Measurements from ENCODE around the gene RETN. TPM values are rescaled to one million over a fixed set of nuclear protein-coding genes. Genes with fewer than 3 reads are reported as not detected.

The RETN gene
- total RNA-seq, 2 experiments from 2014 or later = not detected

GRCh38 chr19:7697721-7698287 lies 29.0 kb downstream of the RETN start:
- Histone ChIP-seq H3K36me3 (ENCODE audit: insufficient read depth, low read length) (no peaks in the 10 kb centered on the region), H3K79me2 (ENCODE audit: insufficient read depth, low read depth, low read length) (no peaks in the 10 kb centered on the region), H3K4me2 (ENCODE audit: low read length) (no peak overlapping the region), H3K4me3 (ENCODE audit: low read depth, low read length, poor library complexity, severe bottlenecking) (no peak overlapping the region), H3K9me2 (ENCODE audit: insufficient read depth, low read length) (no peaks in the 10 kb centered on the region), H3K4me1 (ENCODE audit: insufficient read depth, low read length, poor library complexity, severe bottlenecking) (peaks cover 52% of the 10 kb centered on the region), H4K20me1 (ENCODE audit: insufficient read depth, low read length) (no peaks in the 10 kb centered on the region), H3K27ac (ENCODE audit: low read depth, low read length, poor library complexity, severe bottlenecking) (no peak overlapping the region), H3K9me3 (ENCODE audit: low read length) (no peaks in the 10 kb centered on the region), H2AFZ (ENCODE audit: low read length) (no peak overlapping the region)
- no TSS peak for BruUV-seq (replicated peaks)
- CTCF ChIA-PET (ENCODE audit: unreplicated experiment) = interaction anchor here (1.0 kb wide), 1 partner anchor 17 kb away, joined by 4 read pairs; the partner anchor contains the start of gene TRAPPC5
- DNase-seq (ENCODE audit: low spot score) = no peak
- TF ChIP-seq EZH2phosphoT487 (IDR thresholded peaks at IDR 0.05; ENCODE audit: borderline replicate concordance, low read depth, low read length) = no peak
- TF ChIP-seq, protein P1, sequence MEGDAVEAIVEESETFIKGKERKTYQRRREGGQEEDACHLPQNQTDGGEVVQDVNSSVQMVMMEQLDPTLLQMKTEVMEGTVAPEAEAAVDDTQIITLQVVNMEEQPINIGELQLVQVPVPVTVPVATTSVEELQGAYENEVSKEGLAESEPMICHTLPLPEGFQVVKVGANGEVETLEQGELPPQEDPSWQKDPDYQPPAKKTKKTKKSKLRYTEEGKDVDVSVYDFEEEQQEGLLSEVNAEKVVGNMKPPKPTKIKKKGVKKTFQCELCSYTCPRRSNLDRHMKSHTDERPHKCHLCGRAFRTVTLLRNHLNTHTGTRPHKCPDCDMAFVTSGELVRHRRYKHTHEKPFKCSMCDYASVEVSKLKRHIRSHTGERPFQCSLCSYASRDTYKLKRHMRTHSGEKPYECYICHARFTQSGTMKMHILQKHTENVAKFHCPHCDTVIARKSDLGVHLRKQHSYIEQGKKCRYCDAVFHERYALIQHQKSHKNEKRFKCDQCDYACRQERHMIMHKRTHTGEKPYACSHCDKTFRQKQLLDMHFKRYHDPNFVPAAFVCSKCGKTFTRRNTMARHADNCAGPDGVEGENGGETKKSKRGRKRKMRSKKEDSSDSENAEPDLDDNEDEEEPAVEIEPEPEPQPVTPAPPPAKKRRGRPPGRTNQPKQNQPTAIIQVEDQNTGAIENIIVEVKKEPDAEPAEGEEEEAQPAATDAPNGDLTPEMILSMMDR (conservative IDR thresholded peaks at IDR 0.05; ENCODE audit: low read length) = no peak
- POLR2A ChIA-PET = no interaction called here
- intact Hi-C loops (cut with micrococcal nuclease; ENCODE audit: unreplicated experiment) = no loop called here

- no peak overlapping the region for H3K4me2 ChIP-seq (ENCODE audit: low read length)
These were observed 29.7 kb downstream of the RETN start for GRCh38 chr19:7698583-7698982.

More at GRCh38 chr19:7698583-7698982, 29.7 kb downstream of the RETN start:
- no peak overlapping the region for H3K4me3 ChIP-seq (ENCODE audit: low read depth, low read length, poor library complexity, severe bottlenecking)
- no peak overlapping the region for H3K27ac ChIP-seq (ENCODE audit: low read depth, low read length, poor library complexity, severe bottlenecking)
- BruUV-seq (replicated peaks) = no TSS peak
- ChIA-PET POLR2A (interaction anchor here (0.7 to 1.1 kb wide), 3 partner anchors 9 to 26 kb away, joined by 3 to 4 read pairs (median 3); partner anchors contain the start of gene TRAPPC5), CTCF (ENCODE audit: unreplicated experiment) (interaction anchor here (1.4 kb wide), 1 partner anchor 18 kb away, joined by 4 read pairs; the partner anchor contains the start of gene TRAPPC5)
- no peaks in the 10 kb centered on the region for H3K79me2 ChIP-seq (ENCODE audit: insufficient read depth, low read depth, low read length)
- H3K9me3 ChIP-seq (ENCODE audit: low read length) = no peaks in the 10 kb centered on the region
- H3K36me3 ChIP-seq (ENCODE audit: insufficient read depth, low read length) = no peaks in the 10 kb centered on the region
- TF ChIP-seq EZH2phosphoT487 (IDR thresholded peaks at IDR 0.05; ENCODE audit: borderline replicate concordance, low read depth, low read length) = no peak
- TF ChIP-seq, protein P1 (conservative IDR thresholded peaks at IDR 0.05; ENCODE audit: low read length) = no peak
- no peaks in the 10 kb centered on the region for H4K20me1 ChIP-seq (ENCODE audit: insufficient read depth, low read length)
- no peak for DNase-seq (ENCODE audit: low spot score)
- intact Hi-C loops (cut with micrococcal nuclease; ENCODE audit: unreplicated experiment) = no loop called here
- H3K9me2 ChIP-seq (ENCODE audit: insufficient read depth, low read length) = no peaks in the 10 kb centered on the region
- peaks cover 58% of the 10 kb centered on the region for H3K4me1 ChIP-seq (ENCODE audit: insufficient read depth, low read length, poor library complexity, severe bottlenecking)
- H2AFZ ChIP-seq (ENCODE audit: low read length) = no peak overlapping the region

Data from OCI-LY7 (cell line).